NCI-H748 (cell line): ENCODE measurements around the gene SMLR1.

Source experiments
- DNase-seq: peaks from one replicate; lab custom pipeline; 2025; ENCODE audit not compliant: unreplicated experiment; lab: John Stamatoyannopoulos, UW

The SMLR1 gene

GRCh38 chr6:130849594-130849993, 22.4 kb downstream of the SMLR1 start:
- DNase-seq = peak; percentile 6

- no peak for DNase-seq
Measured at GRCh38 chr6:130851026-130851425, 23.8 kb downstream of the SMLR1 start.

GRCh38 chr6:130852844-130853554, 25.8 kb downstream of the SMLR1 start:
- DNase-seq = no peak

- DNase-seq = no peak
Measured at GRCh38 chr6:130853555-130854183, 26.5 kb downstream of the SMLR1 start.

GRCh38 chr6:130858054-130858453, 30.8 kb downstream of the SMLR1 start:
- DNase-seq = no peak

GRCh38 chr6:130858498-130859160, 31.4 kb downstream of the SMLR1 start:
- no peak for DNase-seq

- DNase-seq = no peak
Measured at GRCh38 chr6:130859161-130859867, 32.1 kb downstream of the SMLR1 start.

- no peak for DNase-seq
Measured at GRCh38 chr6:130862370-130862769, 35.2 kb downstream of the SMLR1 start.

GRCh38 chr6:130863415-130864230, 36.4 kb downstream of the SMLR1 start:
- no peak for DNase-seq

- DNase-seq = no peak
Measured at GRCh38 chr6:130864344-130864743, 37.1 kb downstream of the SMLR1 start.

- no peak for DNase-seq
Measured at GRCh38 chr6:130865793-130866192, 38.6 kb downstream of the SMLR1 start.

- no peak for DNase-seq
Measured at GRCh38 chr6:130869681-130870080, 42.5 kb downstream of the SMLR1 start.

- DNase-seq = no peak
Measured at GRCh38 chr6:130870179-130870880, 43.1 kb downstream of the SMLR1 start.

- DNase-seq = peak; percentile 55
Measured at GRCh38 chr6:130872250-130873095, 45.3 kb downstream of the SMLR1 start.

- DNase-seq = no peak
Measured at GRCh38 chr6:130873746-130874145, 46.5 kb downstream of the SMLR1 start.

- DNase-seq = no peak
Measured at GRCh38 chr6:130879826-130880225, 52.6 kb downstream of the SMLR1 start.

- no peak for DNase-seq
Measured at GRCh38 chr6:130882370-130882769, 55.2 kb downstream of the SMLR1 start.

- peak; percentile 62 for DNase-seq
Measured at GRCh38 chr6:130885392-130886192, 58.4 kb downstream of the SMLR1 start.
